GM12801 (cell line): ENCODE results near the gene CTBP2.

Experiments
- CTCF ChIP-seq: IDR thresholded peaks from one replicate; pipeline ENCODE4 v1.5.1; 2011; ENCODE audit warnings: control low read depth; ENCODE audit not compliant: insufficient read length; ENCODE audit errors: extremely low read depth

The CTBP2 gene

GRCh38 chr10:125155101-125155500 lies 5.3 kb downstream of the CTBP2 start:
- TF ChIP-seq CTCF, result no peak

- no peak for TF ChIP-seq CTCF
These were observed 5.8 kb downstream of the CTBP2 start for GRCh38 chr10:125154529-125154928.

- no peak for TF ChIP-seq CTCF
These were observed 6.5 kb downstream of the CTBP2 start for GRCh38 chr10:125153703-125154490.

- no peak for TF ChIP-seq CTCF
These were observed 7.7 kb downstream of the CTBP2 start for GRCh38 chr10:125152450-125153368.

- TF ChIP-seq CTCF, result no peak
These were observed 8.6 kb downstream of the CTBP2 start for GRCh38 chr10:125151553-125152449.

GRCh38 chr10:125151170-125151552 lies 9.2 kb downstream of the CTBP2 start:
- no peak for TF ChIP-seq CTCF

GRCh38 chr10:125149680-125150047 lies 10.7 kb downstream of the CTBP2 start:
- TF ChIP-seq CTCF, result no peak
